HEK293 (cell line): ENCODE results near the gene ABCC9.

Experiments used
- CTCF ChIA-PET: fragments of 350-600 bp; formaldehyde crosslinking; extraction: SDS; loops from one replicate; lab custom pipeline; 2021; ENCODE audit warnings: antibody characterized with exemption; lab: Yijun Ruan, JAX
- POLR2A ChIA-PET: fragments of 300-600 bp; formaldehyde crosslinking; extraction: SDS; loops from one replicate; lab custom pipeline; 2020; ENCODE audit warnings: antibody characterized with exemption, inconsistent platforms; lab: Yijun Ruan, JAX
- H3K27ac ChIP-seq: fragments of 200-500 bp; sonication (Bioruptor generic); 2 replicates; pipeline ENCODE4 v1.5.1; 2014; ENCODE audit warnings: low read depth, low read length, control low read depth, inconsistent platforms; ENCODE audit errors: extremely low read depth
- H3K36me3 ChIP-seq, 2 experiments: fragments of 200-500 bp in 1 of 2; sonication (Bioruptor generic) in 1 of 2; 1 replicate in 1 of 2; 2 replicates in 1 of 2; pipeline ENCODE4 v1.5.1; 2014 to 2017; ENCODE audit warnings: inconsistent platforms in 2 of 2, low read length in 2 of 2; ENCODE audit not compliant: control insufficient read depth in 2 of 2, insufficient read depth in 1 of 2
- H3K4me1 ChIP-seq: fragments of 200-500 bp; sonication (Bioruptor generic); 2 replicates; pipeline ENCODE4 v1.5.1; 2014; ENCODE audit warnings: mild to moderate bottlenecking, low read length, inconsistent platforms; ENCODE audit not compliant: control insufficient read depth, insufficient read depth
- H3K4me3 ChIP-seq: 2 replicates; pipeline ENCODE4 v1.5.1; 2011; ENCODE audit warnings: low read depth, mild to moderate bottlenecking, control low read depth, low read length, moderate library complexity
- H3K9me3 ChIP-seq: fragments of 200-500 bp; sonication (Bioruptor generic); 2 replicates; pipeline ENCODE4 v1.5.1; 2014; ENCODE audit warnings: low read depth, low read length, inconsistent platforms; ENCODE audit not compliant: control insufficient read depth, insufficient read depth
- GLI2 ChIP-seq: fragments of 450-650 bp; formaldehyde crosslinking; IDR thresholded peaks from 2 replicates; pipeline ENCODE4; 2017; ENCODE audit warnings: missing biosample characterization, missing genetic modification characterization, low read depth, borderline replicate concordance
- SCRT1 ChIP-seq: fragments of 450-650 bp; formaldehyde crosslinking; IDR thresholded peaks from 2 replicates; pipeline ENCODE4 v1.5.1; 2016; ENCODE audit warnings: missing biosample characterization, missing genetic modification characterization, borderline replicate concordance
- SCRT2 ChIP-seq: fragments of 450-650 bp; formaldehyde crosslinking; IDR thresholded peaks from 2 replicates; pipeline ENCODE4 v1.5.1; 2016; ENCODE audit warnings: missing biosample characterization, missing genetic modification characterization
- ZBTB20 ChIP-seq: fragments of 450-650 bp; formaldehyde crosslinking; IDR thresholded peaks from 2 replicates; pipeline ENCODE4 v1.5.1; 2016; ENCODE audit warnings: missing biosample characterization, missing genetic modification characterization
- ZFP3 ChIP-seq: fragments of 450-650 bp; formaldehyde crosslinking; IDR thresholded peaks from 2 replicates; pipeline ENCODE4 v1.5.1; 2016; ENCODE audit warnings: low read depth, missing biosample characterization, missing genetic modification characterization
- ZNF175 ChIP-seq: fragments of 450-650 bp; formaldehyde crosslinking; IDR thresholded peaks from 2 replicates; pipeline ENCODE4 v1.5.1; 2016; ENCODE audit warnings: missing biosample characterization, missing genetic modification characterization
- ZNF2 ChIP-seq: fragments of 450-650 bp; formaldehyde crosslinking; IDR thresholded peaks from 2 replicates; pipeline ENCODE4 v1.5.1; 2016; ENCODE audit warnings: missing biosample characterization, missing genetic modification characterization
- ZNF239 ChIP-seq: fragments of 450-650 bp; formaldehyde crosslinking; IDR thresholded peaks from 2 replicates; pipeline ENCODE4 v1.5.1; 2016; ENCODE audit warnings: missing biosample characterization, missing genetic modification characterization
- ZNF548 ChIP-seq: fragments of 450-650 bp; formaldehyde crosslinking; IDR thresholded peaks from 2 replicates; pipeline ENCODE4 v1.5.1; 2016; ENCODE audit warnings: missing biosample characterization, missing genetic modification characterization
- ZNF561 ChIP-seq: fragments of 450-650 bp; IDR thresholded peaks from 2 replicates; pipeline ENCODE4 v1.5.1; 2018; ENCODE audit warnings: missing biosample characterization, missing genetic modification characterization, borderline replicate concordance
- TF ChIP-seq, protein P1 (sequence below): fragments of 450-650 bp; formaldehyde crosslinking; IDR thresholded peaks from 2 replicates; pipeline ENCODE4 v1.5.1; 2016; ENCODE audit warnings: missing biosample characterization, missing genetic modification characterization
- TF ChIP-seq, protein P2 (sequence below): fragments of 450-650 bp; formaldehyde crosslinking; IDR thresholded peaks from 2 replicates; pipeline ENCODE4 v1.5.1; 2016; ENCODE audit warnings: missing biosample characterization, missing genetic modification characterization, borderline replicate concordance
- TF ChIP-seq, protein P3 (sequence below): fragments of 450-650 bp; formaldehyde crosslinking; IDR thresholded peaks from 2 replicates; pipeline ENCODE4 v1.5.1; 2016; ENCODE audit warnings: missing biosample characterization, missing genetic modification characterization
- TF ChIP-seq, protein P4 (sequence below): fragments of 450-650 bp; formaldehyde crosslinking; optimal IDR thresholded peaks from 2 replicates; pipeline ENCODE3; 2016; ENCODE audit warnings: missing biosample characterization, mild to moderate bottlenecking, missing genetic modification characterization
- TF ChIP-seq, protein P5 (sequence below): sonication (generic); formaldehyde crosslinking; IDR thresholded peaks from 2 replicates; pipeline ENCODE4 v1.8.1; 2022; ENCODE audit warnings: mild to moderate bottlenecking, moderate library complexity, missing genetic modification reagents
- TF ChIP-seq, protein P6 (sequence below): fragments of 450-650 bp; formaldehyde crosslinking; IDR thresholded peaks from 2 replicates; pipeline ENCODE4 v1.5.1; 2016; ENCODE audit warnings: missing biosample characterization, missing genetic modification characterization

Gene ABCC9

DNA sequence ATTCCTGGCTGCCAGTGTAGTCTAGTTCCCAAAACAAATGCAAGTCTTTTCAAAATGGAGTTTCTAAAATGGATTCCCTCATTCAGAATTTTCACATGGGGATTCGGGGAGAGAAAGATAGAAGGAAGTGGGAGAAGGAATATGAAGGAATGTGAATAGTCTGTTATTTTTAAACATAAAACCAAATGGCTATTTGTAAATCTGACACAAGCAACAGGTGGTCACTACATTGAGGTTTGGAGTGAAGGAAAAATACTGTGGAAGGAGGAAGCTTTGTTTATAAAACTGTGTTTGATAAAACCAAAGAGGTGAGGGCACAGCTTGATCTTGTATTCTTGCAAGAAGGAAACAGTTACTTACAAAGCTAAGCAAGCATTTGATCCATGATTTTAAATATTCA is 101.5 kb downstream of the ABCC9 start (continued):
- TF ChIP-seq, protein P1, sequence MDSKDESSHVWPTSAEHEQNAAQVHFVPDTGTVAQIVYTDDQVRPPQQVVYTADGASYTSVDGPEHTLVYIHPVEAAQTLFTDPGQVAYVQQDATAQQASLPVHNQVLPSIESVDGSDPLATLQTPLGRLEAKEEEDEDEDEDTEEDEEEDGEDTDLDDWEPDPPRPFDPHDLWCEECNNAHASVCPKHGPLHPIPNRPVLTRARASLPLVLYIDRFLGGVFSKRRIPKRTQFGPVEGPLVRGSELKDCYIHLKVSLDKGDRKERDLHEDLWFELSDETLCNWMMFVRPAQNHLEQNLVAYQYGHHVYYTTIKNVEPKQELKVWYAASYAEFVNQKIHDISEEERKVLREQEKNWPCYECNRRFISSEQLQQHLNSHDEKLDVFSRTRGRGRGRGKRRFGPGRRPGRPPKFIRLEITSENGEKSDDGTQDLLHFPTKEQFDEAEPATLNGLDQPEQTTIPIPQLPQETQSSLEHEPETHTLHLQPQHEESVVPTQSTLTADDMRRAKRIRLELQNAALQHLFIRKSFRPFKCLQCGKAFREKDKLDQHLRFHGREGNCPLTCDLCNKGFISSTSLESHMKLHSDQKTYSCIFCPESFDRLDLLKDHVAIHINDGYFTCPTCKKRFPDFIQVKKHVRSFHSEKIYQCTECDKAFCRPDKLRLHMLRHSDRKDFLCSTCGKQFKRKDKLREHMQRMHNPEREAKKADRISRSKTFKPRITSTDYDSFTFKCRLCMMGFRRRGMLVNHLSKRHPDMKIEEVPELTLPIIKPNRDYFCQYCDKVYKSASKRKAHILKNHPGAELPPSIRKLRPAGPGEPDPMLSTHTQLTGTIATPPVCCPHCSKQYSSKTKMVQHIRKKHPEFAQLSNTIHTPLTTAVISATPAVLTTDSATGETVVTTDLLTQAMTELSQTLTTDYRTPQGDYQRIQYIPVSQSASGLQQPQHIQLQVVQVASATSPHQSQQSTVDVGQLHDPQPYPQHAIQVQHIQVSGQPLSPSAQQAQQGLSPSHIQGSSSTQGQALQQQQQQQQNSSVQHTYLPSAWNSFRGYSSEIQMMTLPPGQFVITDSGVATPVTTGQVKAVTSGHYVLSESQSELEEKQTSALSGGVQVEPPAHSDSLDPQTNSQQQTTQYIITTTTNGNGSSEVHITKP (tag by site-specific recombination), result no peak
- TF ChIP-seq, protein P2, sequence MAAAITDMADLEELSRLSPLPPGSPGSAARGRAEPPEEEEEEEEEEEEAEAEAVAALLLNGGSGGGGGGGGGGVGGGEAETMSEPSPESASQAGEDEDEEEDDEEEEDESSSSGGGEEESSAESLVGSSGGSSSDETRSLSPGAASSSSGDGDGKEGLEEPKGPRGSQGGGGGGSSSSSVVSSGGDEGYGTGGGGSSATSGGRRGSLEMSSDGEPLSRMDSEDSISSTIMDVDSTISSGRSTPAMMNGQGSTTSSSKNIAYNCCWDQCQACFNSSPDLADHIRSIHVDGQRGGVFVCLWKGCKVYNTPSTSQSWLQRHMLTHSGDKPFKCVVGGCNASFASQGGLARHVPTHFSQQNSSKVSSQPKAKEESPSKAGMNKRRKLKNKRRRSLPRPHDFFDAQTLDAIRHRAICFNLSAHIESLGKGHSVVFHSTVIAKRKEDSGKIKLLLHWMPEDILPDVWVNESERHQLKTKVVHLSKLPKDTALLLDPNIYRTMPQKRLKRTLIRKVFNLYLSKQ (tag by site-specific recombination), result no peak
- TF ChIP-seq ZBTB20 (tag by site-specific recombination) (no peak), SCRT1 (peak; percentile 15; the same call in 1 of the 2 replicates), ZNF561 (tag by site-specific recombination) (no peak), ZNF175 (no peak), ZNF2 (no peak), ZNF239 (tag by site-specific recombination) (no peak), SCRT2 (tag by site-specific recombination) (peak; percentile 67), GLI2 (tag by site-specific recombination) (no peak), ZFP3 (no peak)
- TF ChIP-seq, protein P3, sequence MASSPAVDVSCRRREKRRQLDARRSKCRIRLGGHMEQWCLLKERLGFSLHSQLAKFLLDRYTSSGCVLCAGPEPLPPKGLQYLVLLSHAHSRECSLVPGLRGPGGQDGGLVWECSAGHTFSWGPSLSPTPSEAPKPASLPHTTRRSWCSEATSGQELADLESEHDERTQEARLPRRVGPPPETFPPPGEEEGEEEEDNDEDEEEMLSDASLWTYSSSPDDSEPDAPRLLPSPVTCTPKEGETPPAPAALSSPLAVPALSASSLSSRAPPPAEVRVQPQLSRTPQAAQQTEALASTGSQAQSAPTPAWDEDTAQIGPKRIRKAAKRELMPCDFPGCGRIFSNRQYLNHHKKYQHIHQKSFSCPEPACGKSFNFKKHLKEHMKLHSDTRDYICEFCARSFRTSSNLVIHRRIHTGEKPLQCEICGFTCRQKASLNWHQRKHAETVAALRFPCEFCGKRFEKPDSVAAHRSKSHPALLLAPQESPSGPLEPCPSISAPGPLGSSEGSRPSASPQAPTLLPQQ (tag by site-specific recombination), result no peak
- TF ChIP-seq, protein P4, sequence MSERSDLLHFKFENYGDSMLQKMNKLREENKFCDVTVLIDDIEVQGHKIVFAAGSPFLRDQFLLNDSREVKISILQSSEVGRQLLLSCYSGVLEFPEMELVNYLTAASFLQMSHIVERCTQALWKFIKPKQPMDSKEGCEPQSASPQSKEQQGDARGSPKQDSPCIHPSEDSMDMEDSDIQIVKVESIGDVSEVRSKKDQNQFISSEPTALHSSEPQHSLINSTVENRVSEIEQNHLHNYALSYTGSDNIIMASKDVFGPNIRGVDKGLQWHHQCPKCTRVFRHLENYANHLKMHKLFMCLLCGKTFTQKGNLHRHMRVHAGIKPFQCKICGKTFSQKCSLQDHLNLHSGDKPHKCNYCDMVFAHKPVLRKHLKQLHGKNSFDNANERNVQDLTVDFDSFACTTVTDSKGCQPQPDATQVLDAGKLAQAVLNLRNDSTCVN (tag by site-specific recombination), result no peak
- TF ChIP-seq, all 188 proteins: peak for 2

DNA sequence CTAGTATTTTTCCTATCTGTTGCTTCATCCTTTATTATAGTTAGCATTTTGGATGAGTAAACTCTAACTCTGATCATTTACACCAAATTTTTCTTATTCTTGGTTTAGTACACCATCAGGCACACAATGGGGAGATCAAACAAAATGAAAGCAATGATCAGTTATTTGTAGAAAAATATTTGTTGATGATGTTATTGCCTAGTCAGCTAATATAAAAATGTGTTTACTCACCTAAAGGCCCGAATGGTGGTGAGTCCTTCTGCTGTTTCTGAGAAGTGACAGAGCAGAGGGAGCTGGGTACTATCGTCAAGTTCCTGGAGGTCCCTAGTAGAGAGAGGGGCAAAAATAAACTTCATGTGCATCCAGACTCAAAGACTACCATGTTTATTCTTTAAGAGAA is 103.4 kb downstream of the ABCC9 start:
- ChIA-PET CTCF (no interaction called here), POLR2A (no interaction called here)
- no peak for TF ChIP-seq ZNF548
- no peaks in the 10 kb centered on the region for H3K36me3 ChIP-seq
- no peak overlapping the region for H3K27ac ChIP-seq
- H3K9me3 ChIP-seq, result no peaks in the 10 kb centered on the region
- no peak overlapping the region for H3K4me3 ChIP-seq
- no peaks in the 10 kb centered on the region for H3K4me1 ChIP-seq

DNA sequence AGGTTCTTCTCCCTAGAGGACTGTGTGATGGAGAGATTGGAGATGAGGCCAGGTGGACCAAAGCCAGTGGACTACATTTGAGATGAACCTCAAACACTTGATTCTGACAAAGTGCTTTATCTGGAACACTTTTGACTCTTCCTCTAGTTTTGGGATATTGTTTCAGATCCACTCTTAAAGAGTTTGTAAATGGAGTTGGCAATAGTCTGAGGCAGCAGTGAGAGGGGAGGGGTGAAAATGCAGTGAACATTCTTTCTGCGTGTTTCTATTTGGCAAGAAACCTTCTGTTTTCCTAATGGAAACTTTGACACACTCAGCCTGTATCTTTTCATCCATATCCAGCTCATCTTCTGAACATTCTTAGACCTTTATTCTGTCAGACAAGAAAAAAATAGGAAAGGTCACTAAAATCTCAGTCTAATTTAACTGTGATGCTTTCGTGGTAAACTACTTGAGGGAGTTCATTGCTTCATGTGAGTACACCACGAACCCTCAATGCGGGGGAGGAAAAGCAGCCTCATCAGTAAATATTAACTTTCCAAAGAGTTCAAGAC is 109.4 kb downstream of the ABCC9 start:
- H3K9me3 ChIP-seq, result no peaks in the 10 kb centered on the region

More for the DNA sequence above, 109.4 kb downstream of the ABCC9 start:
- TF ChIP-seq, protein P5, sequence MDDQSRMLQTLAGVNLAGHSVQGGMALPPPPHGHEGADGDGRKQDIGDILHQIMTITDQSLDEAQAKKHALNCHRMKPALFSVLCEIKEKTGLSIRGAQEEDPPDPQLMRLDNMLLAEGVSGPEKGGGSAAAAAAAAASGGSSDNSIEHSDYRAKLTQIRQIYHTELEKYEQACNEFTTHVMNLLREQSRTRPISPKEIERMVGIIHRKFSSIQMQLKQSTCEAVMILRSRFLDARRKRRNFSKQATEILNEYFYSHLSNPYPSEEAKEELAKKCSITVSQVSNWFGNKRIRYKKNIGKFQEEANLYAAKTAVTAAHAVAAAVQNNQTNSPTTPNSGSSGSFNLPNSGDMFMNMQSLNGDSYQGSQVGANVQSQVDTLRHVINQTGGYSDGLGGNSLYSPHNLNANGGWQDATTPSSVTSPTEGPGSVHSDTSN, result no peak
- TF ChIP-seq, protein P6, sequence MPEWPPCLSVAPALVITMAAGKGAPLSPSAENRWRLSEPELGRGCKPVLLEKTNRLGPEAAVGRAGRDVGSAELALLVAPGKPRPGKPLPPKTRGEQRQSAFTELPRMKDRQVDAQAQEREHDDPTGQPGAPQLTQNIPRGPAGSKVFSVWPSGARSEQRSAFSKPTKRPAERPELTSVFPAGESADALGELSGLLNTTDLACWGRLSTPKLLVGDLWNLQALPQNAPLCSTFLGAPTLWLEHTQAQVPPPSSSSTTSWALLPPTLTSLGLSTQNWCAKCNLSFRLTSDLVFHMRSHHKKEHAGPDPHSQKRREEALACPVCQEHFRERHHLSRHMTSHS (tag by site-specific recombination), result no peak
- Histone ChIP-seq H3K4me1 (no peaks in the 10 kb centered on the region), H3K36me3 (no peaks in the 10 kb centered on the region), H3K27ac (no peak overlapping the region), H3K4me3 (no peak overlapping the region)
- ChIA-PET CTCF (interaction anchor here (1.3 kb wide), 1 partner anchor 26 kb away, joined by 7 read pairs; no protein-coding TSS in a partner anchor), POLR2A (no interaction called here)
